ENCODE results near the gene PLA2R1.
A peak's percentile ranks its signal among the peaks of the same experiment; 100 is the strongest.

PLA2R1 gene

GRCh38 chr2:160036736-160037135 lies 25.7 kb downstream of the PLA2R1 start:
- no peaks in the 10 kb centered on the region for H3K9me3 ChIP-seq (ENCODE audit: severe bottlenecking)
- DNase-seq (ENCODE audit: low spot score): no peak
- TF ChIP-seq CTCF (IDR thresholded peaks at IDR 0.05; ENCODE audit: poor library complexity, severe bottlenecking): no peak
- H3K4me1 ChIP-seq (ENCODE audit: insufficient read depth, poor library complexity, severe bottlenecking): no peaks in the 10 kb centered on the region
- no peak overlapping the region for H3K4me3 ChIP-seq (ENCODE audit: severe bottlenecking)
- no peak overlapping the region for H3K27ac ChIP-seq (ENCODE audit: poor library complexity, severe bottlenecking)
- H3K27me3 ChIP-seq (ENCODE audit: insufficient read depth, poor library complexity, severe bottlenecking): no peaks in the 10 kb centered on the region
- no peak for ATAC-seq (ENCODE audit: low read depth)
- H3K36me3 ChIP-seq (ENCODE audit: low read depth): no peaks in the 10 kb centered on the region

DNA sequence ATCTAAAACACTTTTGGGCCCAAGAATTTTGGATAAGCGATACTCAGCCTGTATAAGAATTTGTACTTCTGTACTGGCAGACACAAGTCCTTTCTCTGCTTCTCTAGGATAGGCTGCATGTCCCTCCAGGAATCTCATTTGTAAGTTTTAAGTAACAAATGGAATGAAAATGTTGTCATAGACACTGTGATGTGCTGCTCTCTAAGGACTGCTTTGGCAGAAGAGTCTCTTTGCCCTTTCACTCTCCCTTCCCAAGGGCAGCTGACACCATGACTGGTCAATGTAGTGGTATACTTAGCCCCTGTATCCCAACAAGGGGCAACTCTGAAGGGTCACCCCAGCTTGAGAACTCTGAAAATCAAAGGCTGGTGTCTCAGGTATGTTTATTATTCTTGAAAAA lies 27.3 kb downstream of the PLA2R1 start:
- H3K4me3 ChIP-seq (ENCODE audit: severe bottlenecking): no peak overlapping the region
- no peak overlapping the region for H3K27ac ChIP-seq (ENCODE audit: poor library complexity, severe bottlenecking)
- no peaks in the 10 kb centered on the region for H3K4me1 ChIP-seq (ENCODE audit: insufficient read depth, poor library complexity, severe bottlenecking)
- ATAC-seq (ENCODE audit: low read depth): no peak
- no peaks in the 10 kb centered on the region for H3K9me3 ChIP-seq (ENCODE audit: severe bottlenecking)
- no peaks in the 10 kb centered on the region for H3K27me3 ChIP-seq (ENCODE audit: insufficient read depth, poor library complexity, severe bottlenecking)
- no peak for TF ChIP-seq CTCF (IDR thresholded peaks at IDR 0.05; ENCODE audit: poor library complexity, severe bottlenecking)
- no peaks in the 10 kb centered on the region for H3K36me3 ChIP-seq (ENCODE audit: low read depth)
- DNase-seq (ENCODE audit: low spot score): no peak

DNA sequence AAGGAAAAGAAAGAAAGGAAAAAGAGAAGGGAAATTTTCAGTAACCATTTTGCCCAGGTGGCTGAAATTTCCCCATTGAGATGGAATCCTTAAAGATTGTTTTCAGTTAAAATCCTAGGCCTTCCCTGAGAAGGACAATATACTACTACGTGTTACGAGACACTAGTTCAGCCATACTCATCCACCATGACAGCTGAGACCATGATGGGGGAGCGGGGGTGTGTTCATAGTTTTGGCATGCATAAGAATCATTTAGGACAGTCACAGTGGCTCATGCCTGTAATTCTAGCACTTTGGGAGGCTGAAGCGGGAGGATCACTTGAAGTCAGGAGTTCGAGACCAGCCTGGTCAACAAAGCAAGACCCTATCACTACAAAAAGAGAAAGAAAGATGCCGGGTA lies 28.0 kb downstream of the PLA2R1 start:
- no peaks in the 10 kb centered on the region for H3K36me3 ChIP-seq (ENCODE audit: low read depth)
- H3K9me3 ChIP-seq (ENCODE audit: severe bottlenecking): no peaks in the 10 kb centered on the region
- no peak overlapping the region for H3K4me3 ChIP-seq (ENCODE audit: severe bottlenecking)
- DNase-seq (ENCODE audit: low spot score): no peak
- H3K27ac ChIP-seq (ENCODE audit: poor library complexity, severe bottlenecking): peak overlapping the region; percentile 44
- TF ChIP-seq CTCF (IDR thresholded peaks at IDR 0.05; ENCODE audit: poor library complexity, severe bottlenecking): no peak
- H3K4me1 ChIP-seq (ENCODE audit: insufficient read depth, poor library complexity, severe bottlenecking): no peaks in the 10 kb centered on the region
- no peak for ATAC-seq (ENCODE audit: low read depth)
- H3K27me3 ChIP-seq (ENCODE audit: insufficient read depth, poor library complexity, severe bottlenecking): no peaks in the 10 kb centered on the region

- TF ChIP-seq CTCF (IDR thresholded peaks at IDR 0.05; ENCODE audit: poor library complexity, severe bottlenecking): no peak
Observed at GRCh38 chr2:160033732-160034392, 28.6 kb downstream of the PLA2R1 start.

DNA sequence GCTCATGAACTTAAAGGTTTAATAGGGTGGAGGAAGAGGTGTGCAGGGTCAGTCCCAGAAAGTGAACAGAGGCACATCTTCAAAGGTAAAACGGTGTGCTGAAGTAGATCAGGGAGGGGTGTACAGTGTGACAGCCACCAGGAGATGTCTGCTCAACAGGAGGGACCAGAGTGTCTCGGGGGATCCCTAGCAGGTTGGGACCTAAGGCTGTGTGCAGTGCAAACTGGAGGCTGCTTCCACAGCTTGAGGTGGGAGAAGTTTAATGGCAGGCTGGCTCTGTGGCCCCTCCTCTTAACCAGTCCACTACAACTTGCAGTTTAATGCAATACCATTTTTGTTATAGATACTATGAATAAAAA lies 33.2 kb downstream of the PLA2R1 start:
- no peaks in the 10 kb centered on the region; the same call in 1 of the 2 replicates for H3K36me3 ChIP-seq (ENCODE audit: low read depth)
- ATAC-seq (ENCODE audit: low read depth) (no peak), DNase-seq (ENCODE audit: low spot score) (no peak)
- no peaks in the 10 kb centered on the region for H3K9me3 ChIP-seq (ENCODE audit: severe bottlenecking)
- no peaks in the 10 kb centered on the region for H3K27me3 ChIP-seq (ENCODE audit: insufficient read depth, poor library complexity, severe bottlenecking)
- no peaks in the 10 kb centered on the region for H3K4me1 ChIP-seq (ENCODE audit: insufficient read depth, poor library complexity, severe bottlenecking)
- no peak for TF ChIP-seq CTCF (IDR thresholded peaks at IDR 0.05; ENCODE audit: poor library complexity, severe bottlenecking)
- no peak overlapping the region for H3K4me3 ChIP-seq (ENCODE audit: severe bottlenecking)
- H3K27ac ChIP-seq (ENCODE audit: poor library complexity, severe bottlenecking): no peak overlapping the region

More at GRCh38 chr2:160033732-160034392, 28.6 kb downstream of the PLA2R1 start:
- H3K9me3 ChIP-seq (ENCODE audit: severe bottlenecking): no peaks in the 10 kb centered on the region
- no peak overlapping the region for H3K4me3 ChIP-seq (ENCODE audit: severe bottlenecking)
- ATAC-seq (ENCODE audit: low read depth): peak; percentile 38; the same call in 2 of the 3 replicates
- no peaks in the 10 kb centered on the region for H3K4me1 ChIP-seq (ENCODE audit: insufficient read depth, poor library complexity, severe bottlenecking)
- DNase-seq (ENCODE audit: low spot score): no peak
- H3K36me3 ChIP-seq (ENCODE audit: low read depth): no peaks in the 10 kb centered on the region
- peak overlapping the region; percentile 44 for H3K27ac ChIP-seq (ENCODE audit: poor library complexity, severe bottlenecking)
- H3K27me3 ChIP-seq (ENCODE audit: insufficient read depth, poor library complexity, severe bottlenecking): no peaks in the 10 kb centered on the region
